ENCODE data around the gene NFATC2IP. TPM values are rescaled to one million over a fixed set of nuclear protein-coding genes. Genes with fewer than 3 reads are reported as not detected.

Gene NFATC2IP
- total and polyA plus RNA-seq, 2 of the 8 experiments (the other 6 are each of a cell fraction or from before 2014, with no cell fraction given) = 54.4 to 71.5 TPM

DNA sequence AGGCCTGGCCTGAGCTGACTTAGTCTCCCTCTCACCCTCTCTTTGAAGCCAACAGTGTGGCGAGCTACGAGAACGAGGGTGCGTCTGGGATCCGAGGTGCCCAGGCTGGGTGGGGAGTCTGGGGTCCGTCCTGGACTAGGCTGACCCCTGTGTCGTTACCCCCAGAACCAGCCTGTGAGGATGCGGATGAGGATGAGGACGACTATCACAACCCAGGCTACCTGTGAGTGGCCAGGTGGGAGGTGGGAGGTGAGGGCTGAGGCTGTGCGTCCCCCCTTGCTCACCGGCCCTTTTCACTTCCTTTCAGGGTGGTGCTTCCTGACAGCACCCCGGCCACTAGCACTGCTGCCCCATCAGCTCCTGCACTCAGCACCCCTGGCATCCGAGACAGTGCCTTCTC is 35.8 kb downstream of the NFATC2IP start (continued):
- TF ChIP-seq ATF3 (IDR thresholded peaks at IDR 0.05; ENCODE audit: insufficient read depth, low read depth, low read length) = no peak
- TF ChIP-seq YY1 (IDR thresholded peaks at IDR 0.05; ENCODE audit: low read depth, low read length) = no peak
- no peak for TF ChIP-seq SIX5 (IDR thresholded peaks at IDR 0.05; ENCODE audit: low read depth, low read length)
- TF ChIP-seq CHD7 (IDR thresholded peaks at IDR 0.05; ENCODE audit: insufficient replicate concordance, low read length) = no peak
- no peak for TF ChIP-seq POU5F1 (IDR thresholded peaks at IDR 0.05; ENCODE audit: low read depth, low read length)
- no peak for TF ChIP-seq JUND (IDR thresholded peaks at IDR 0.05; ENCODE audit: low read length)
- TF ChIP-seq HDAC2 (IDR thresholded peaks at IDR 0.05; ENCODE audit: borderline replicate concordance in 1 of 2, low read depth in 2 of 2, low read length in 2 of 2) = no peak
- no peak for TF ChIP-seq RBBP5 (IDR thresholded peaks at IDR 0.05; ENCODE audit: borderline replicate concordance, low read depth, low read length)

All from H1 (cell line).